ENCODE results near the gene RGS14. TPM values are rescaled to one million over a fixed set of nuclear protein-coding genes. Genes with fewer than 3 reads are reported as not detected.

The RGS14 gene
- total and polyA plus RNA-seq, 3 donors from 2014 or later: 25.3 to 40.5 (median 39.2) TPM

DNA sequence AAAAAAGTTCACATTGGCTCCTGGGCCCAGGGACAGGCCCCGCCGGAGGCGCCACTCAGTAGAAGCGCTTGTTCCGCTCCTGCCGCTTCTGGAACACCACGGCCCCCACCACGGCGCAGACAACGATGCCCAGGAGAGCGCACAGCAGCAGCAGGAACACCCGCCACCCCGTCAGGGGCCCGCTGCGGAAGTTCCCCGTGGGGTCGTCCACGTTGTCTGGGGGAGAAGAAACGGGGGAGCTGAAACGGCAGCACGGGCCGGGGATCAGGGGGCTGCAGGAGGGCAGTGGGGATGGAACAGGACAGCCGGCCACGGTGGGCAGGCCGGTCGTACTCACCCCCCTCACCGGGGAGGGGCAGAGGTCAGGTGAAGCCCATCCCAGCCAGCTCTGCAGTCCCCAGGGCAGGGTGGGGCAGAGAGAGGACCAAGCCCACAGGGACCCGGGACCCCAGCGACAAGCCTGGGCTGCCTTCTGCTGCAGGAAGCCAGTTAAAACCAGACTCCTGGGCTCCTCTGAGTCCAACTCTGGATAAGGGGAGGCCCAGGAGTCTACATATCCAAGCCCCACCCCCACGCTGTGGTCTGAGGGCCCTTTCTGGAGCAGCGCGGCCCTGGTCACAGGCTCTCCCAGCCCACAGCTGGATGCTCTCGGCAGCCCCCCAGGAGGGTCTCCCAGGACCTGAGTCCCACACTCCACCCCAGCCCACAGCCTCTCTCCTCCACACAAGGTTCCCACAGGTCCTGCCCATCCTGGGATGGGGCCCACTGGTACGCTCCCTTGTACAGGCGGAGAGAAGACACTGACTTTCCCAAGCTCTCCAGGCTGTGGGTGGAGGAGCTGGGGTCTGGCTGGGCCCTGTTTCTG, 25.5 kb upstream of the RGS14 start:
- no peak for TF ChIP-seq POLR2A (IDR thresholded peaks at IDR 0.05)
- WGBS, 2 donors: 89 to 90% methylated on average over 28 to 32 of the region's 35 CpGs

DNA sequence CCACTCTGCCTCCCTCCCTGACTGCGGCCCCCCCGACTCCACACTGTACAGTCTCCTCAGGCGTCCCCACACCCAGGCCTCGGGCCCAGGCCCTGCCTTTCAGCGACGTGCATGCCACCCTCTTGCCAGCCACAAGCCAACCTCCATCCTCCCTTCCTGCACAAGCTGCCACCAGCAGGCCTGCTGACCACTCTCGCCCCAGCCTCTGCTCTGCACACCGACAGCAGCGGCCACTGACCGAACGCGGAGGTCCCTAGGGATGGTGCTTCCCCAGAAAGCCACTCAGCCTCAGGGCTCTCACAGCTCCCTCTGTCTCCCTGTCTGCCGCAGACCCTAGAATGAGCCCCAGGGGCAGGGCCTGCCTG, 24.8 kb upstream of the RGS14 start:
- H3K36me3 ChIP-seq (ENCODE audit: low read depth, missing control alignments): no peaks in the 10 kb centered on the region
- 94 to 100% methylated on average over 4 to 13 of the region's 13 CpGs for WGBS, 2 donors
- intact Hi-C loops (cut with DNase I; ENCODE audit: low total_unique reads): no loop called here

More for the DNA sequence above, 25.5 kb upstream of the RGS14 start:
- no peak overlapping the region for H3K27ac ChIP-seq
- no peaks in the 10 kb centered on the region for H3K4me1 ChIP-seq
- no peak overlapping the region for H3K4me3 ChIP-seq
- H3K27me3 ChIP-seq: no peaks in the 10 kb centered on the region
- H3K9me3 ChIP-seq: no peaks in the 10 kb centered on the region
- no peak for DNase-seq
- intact Hi-C loops (cut with DNase I; ENCODE audit: low total_unique reads): no loop called here
- no peaks in the 10 kb centered on the region for H3K36me3 ChIP-seq (ENCODE audit: low read depth, missing control alignments)

DNA sequence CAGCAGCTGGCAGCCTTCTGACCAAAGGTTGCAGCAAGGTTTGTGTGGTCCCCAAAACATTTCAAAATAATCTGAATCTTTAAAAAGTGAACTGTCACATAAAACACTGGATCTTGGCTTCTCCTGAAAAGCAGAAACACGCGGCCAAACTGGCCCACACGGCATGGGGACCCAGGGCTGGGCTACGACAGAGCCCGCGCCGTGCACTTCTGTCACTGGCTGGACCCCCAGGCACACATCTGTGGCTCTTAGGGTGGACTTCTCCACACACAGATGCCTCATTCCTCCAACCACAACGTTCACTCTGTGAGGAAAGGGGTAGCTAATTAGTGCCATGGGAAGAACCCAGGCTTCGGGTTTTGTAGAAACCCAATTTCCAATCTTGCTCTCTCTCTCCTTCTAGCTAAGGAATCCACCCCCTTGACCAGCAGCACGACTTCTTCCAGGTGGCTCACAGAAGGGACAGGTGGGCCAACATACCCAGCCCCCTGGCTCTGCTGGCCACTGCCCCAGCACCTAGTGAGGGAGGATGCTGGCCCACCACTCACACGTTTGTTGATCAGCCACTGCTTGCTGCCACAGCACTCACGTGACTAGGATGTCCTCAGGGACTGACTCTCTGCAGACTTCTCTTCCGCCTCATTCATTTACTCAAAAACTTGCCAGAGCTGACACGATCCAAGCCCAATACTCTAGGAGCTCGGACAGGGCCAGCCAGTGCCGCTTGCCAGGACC, 24.1 kb upstream of the RGS14 start:
- no peak overlapping the region for H3K27ac ChIP-seq
- DNase-seq: no peak
- no peaks in the 10 kb centered on the region for H3K36me3 ChIP-seq (ENCODE audit: low read depth, missing control alignments)
- no peak overlapping the region for H3K4me3 ChIP-seq
- no peaks in the 10 kb centered on the region for H3K4me1 ChIP-seq
- no peak for TF ChIP-seq POLR2A (IDR thresholded peaks at IDR 0.05)
- H3K9me3 ChIP-seq: no peaks in the 10 kb centered on the region
- H3K27me3 ChIP-seq: no peaks in the 10 kb centered on the region
- intact Hi-C loops (cut with DNase I; ENCODE audit: low total_unique reads): no loop called here
- 89 to 91% methylated on average over 13 to 16 of the region's 16 CpGs for WGBS, 2 donors

More for the DNA sequence above, 24.8 kb upstream of the RGS14 start:
- TF ChIP-seq POLR2A (IDR thresholded peaks at IDR 0.05) (no peak), CTCF (IDR thresholded peaks at IDR 0.05) (no peak)
- Histone ChIP-seq H3K27me3 (no peaks in the 10 kb centered on the region), H3K27ac (no peak overlapping the region), H3K4me1 (no peaks in the 10 kb centered on the region), H3K9me3 (no peaks in the 10 kb centered on the region), H3K4me3 (no peak overlapping the region)
- no peak for DNase-seq

- DNase-seq: no peak
- WGBS, 2 donors: 80 to 86% methylated on average over 3 to 15 of the region's 15 CpGs
- Histone ChIP-seq H3K27ac (no peak overlapping the region), H3K9me3 (no peaks in the 10 kb centered on the region), H3K4me3 (no peak overlapping the region), H3K27me3 (no peaks in the 10 kb centered on the region), H3K36me3 (ENCODE audit: low read depth, missing control alignments) (no peaks in the 10 kb centered on the region), H3K4me1 (no peaks in the 10 kb centered on the region)
- intact Hi-C loops (cut with DNase I; ENCODE audit: low total_unique reads): no loop called here
- TF ChIP-seq POLR2A (IDR thresholded peaks at IDR 0.05) (no peak), CTCF (IDR thresholded peaks at IDR 0.05) (no peak)
These were observed 23.6 kb upstream of the RGS14 start for GRCh38 chr5:177334155-177334551.

DNA sequence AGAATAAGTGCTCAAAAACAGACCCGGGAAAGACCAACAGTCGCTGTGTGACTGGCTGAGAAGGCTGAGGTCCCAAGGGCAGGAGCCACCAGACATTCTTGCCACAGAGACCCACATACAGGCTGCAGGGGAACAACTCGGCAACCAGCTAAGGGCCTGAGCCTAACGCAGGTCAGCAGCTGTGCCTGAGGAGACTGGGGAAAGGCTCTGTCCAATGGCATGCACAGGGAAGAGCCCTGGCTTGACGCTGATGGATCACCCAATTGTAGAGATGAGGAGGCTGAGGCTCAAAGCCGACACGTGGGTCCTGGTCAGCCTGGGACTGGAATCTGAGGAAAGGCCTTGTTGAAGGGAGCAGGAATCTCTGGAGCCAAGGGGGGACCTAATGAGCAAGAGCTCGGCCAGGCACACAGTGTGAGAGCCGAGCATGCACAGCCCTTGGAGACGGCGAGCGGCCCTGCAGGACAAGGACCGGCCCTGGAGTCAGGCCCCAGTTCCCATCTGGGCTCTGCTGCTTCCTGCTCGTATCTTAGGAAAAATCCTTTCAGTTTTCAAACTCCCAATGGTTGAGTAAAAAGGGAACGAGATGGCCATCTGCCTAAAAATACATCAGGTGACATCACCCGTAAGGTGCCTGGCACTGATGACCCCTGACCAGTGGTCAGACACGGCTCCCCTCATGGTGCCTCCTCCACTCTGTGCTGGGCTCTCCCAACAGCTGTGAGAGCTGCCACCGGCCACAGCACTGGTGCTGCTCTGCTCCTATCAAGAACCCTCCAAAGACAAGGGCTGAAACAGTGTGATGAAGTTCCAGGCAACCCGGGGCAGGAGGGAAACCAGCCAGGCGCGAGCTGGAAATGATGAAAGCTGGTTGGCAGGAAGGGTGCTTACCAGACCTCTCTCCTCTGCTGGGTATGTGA, 22.7 kb upstream of the RGS14 start:
- Histone ChIP-seq H3K36me3 (ENCODE audit: low read depth, missing control alignments) (no peaks in the 10 kb centered on the region), H3K4me3 (no peak overlapping the region), H3K4me1 (no peaks in the 10 kb centered on the region), H3K9me3 (no peaks in the 10 kb centered on the region), H3K27me3 (no peaks in the 10 kb centered on the region), H3K27ac (no peak overlapping the region)
- intact Hi-C loops (cut with DNase I; ENCODE audit: low total_unique reads): no loop called here
- TF ChIP-seq CTCF (IDR thresholded peaks at IDR 0.05): no peak
- TF ChIP-seq POLR2A (IDR thresholded peaks at IDR 0.05): no peak
- 89 to 91% methylated on average over 20 to 21 of the region's 21 CpGs for WGBS, 2 donors
- no peak for DNase-seq

Measured in testis (tissue), 3 donors.